Measurements from ENCODE around the gene THOC1. TPM values are rescaled to one million over a fixed set of nuclear protein-coding genes. Genes with fewer than 3 reads are reported as not detected.

The THOC1 gene
- total RNA-seq, 4 donors from 2014 or later: 6.4 to 19.4 (median 16.9) TPM

DNA sequence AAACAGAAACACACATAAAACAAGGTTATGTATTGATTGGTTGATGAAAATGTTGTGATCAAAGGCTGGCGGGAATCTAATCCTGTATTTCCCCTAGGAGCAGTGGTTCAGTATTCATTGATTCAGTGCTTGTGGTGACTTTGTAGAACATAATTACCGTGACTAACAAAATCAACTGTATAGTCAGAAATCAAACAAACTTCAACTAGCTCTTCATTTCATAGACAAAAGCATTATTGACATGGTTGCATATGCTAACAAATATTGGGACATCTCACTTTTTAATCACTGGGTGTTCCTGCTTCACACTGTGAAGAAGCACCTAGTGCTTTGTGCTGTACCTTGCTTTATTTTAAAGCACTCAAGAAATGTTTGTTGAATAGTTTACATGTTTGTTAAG lies 68.1 kb downstream of the THOC1 start:
- peaks cover 0 to 79% of the 10 kb centered on the region in 2 donors for H3K36me3 ChIP-seq
- no peak overlapping the region for H3K4me3 ChIP-seq
- in situ Hi-C loops (cut with MboI; ENCODE audit: low sequenced_read_pairs in 4 of 4) (no loop called here), intact Hi-C loops (cut with DNase I; ENCODE audit: low total_unique reads) (no loop called here)
- no peaks in the 10 kb centered on the region for H3K27me3 ChIP-seq
- no peak overlapping the region for H3K27ac ChIP-seq
- no peaks in the 10 kb centered on the region for H3K4me1 ChIP-seq
- TF ChIP-seq, protein P1, sequence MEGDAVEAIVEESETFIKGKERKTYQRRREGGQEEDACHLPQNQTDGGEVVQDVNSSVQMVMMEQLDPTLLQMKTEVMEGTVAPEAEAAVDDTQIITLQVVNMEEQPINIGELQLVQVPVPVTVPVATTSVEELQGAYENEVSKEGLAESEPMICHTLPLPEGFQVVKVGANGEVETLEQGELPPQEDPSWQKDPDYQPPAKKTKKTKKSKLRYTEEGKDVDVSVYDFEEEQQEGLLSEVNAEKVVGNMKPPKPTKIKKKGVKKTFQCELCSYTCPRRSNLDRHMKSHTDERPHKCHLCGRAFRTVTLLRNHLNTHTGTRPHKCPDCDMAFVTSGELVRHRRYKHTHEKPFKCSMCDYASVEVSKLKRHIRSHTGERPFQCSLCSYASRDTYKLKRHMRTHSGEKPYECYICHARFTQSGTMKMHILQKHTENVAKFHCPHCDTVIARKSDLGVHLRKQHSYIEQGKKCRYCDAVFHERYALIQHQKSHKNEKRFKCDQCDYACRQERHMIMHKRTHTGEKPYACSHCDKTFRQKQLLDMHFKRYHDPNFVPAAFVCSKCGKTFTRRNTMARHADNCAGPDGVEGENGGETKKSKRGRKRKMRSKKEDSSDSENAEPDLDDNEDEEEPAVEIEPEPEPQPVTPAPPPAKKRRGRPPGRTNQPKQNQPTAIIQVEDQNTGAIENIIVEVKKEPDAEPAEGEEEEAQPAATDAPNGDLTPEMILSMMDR (IDR thresholded peaks at IDR 0.05 in 4 of 5, conservative IDR thresholded peaks at IDR 0.05 in 1 of 5): no peak
- TF ChIP-seq POLR2A (IDR thresholded peaks at IDR 0.05): no peak
- ATAC-seq: no peak
- H3K9me3 ChIP-seq: no peaks in the 10 kb centered on the region
- DNase-seq: no peak

DNA sequence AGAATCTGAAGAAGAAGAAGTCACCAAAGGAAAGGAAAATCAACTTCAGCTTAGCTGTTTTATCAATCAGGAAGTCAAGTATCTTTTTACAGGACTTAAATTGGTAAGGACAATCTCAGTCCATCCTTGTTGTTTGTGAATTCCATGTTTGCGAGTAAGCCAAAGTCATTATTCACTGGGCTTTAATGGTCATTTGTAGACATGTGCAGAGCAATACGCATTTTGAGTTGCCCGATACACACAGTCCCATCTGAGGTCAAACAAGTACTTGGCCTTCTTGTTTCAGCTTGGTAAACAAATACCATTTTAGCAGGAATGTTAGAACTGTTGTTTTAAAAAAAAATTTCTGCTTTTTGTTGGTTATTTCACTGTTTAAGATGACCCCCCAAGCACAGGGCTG lies 68.6 kb downstream of the THOC1 start:
- no peak for ATAC-seq

DNA sequence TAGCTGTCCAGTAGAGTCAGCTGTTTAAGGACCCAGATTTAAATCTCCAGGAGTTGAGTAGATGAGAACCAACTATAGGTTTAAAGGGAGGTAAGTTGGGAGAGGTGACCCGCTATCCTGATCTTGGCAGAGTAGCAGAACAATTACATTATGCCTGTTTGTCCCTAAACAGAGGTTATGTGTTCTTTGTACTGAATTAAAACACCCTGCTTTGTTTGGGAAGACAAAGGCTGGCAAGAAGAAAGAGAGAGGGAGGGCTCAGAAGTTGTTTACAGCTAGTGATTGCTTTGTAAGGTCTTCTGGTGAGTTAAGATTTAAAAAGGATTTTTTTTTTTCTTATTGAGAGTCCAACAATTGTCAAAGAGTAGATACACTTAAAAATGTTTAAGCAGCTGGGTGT lies 72.2 kb downstream of the THOC1 start:
- Histone ChIP-seq H3K27me3 (no peaks in the 10 kb centered on the region), H3K9me3 (no peaks in the 10 kb centered on the region), H3K27ac (no peak overlapping the region), H3K4me1 (peaks cover 4 to 18% of the 10 kb centered on the region in 2 donors), H3K4me3 (no peak overlapping the region), H3K36me3 (peaks cover 0 to 51% of the 10 kb centered on the region in 2 donors)
- intact Hi-C loops (cut with DNase I; ENCODE audit: low total_unique reads): no loop called here
- TF ChIP-seq, protein P1 (IDR thresholded peaks at IDR 0.05 in 4 of 5, conservative IDR thresholded peaks at IDR 0.05 in 1 of 5): no peak
- TF ChIP-seq POLR2A (IDR thresholded peaks at IDR 0.05): no peak
- no peak for ATAC-seq
- no peak for DNase-seq
- in situ Hi-C loops (cut with MboI; ENCODE audit: low sequenced_read_pairs in 4 of 4): no loop called here

More for the DNA sequence above, 68.6 kb downstream of the THOC1 start:
- Histone ChIP-seq H3K4me1 (no peaks in the 10 kb centered on the region), H3K4me3 (no peak overlapping the region), H3K36me3 (peaks cover 0 to 74% of the 10 kb centered on the region in 2 donors), H3K27me3 (no peaks in the 10 kb centered on the region), H3K27ac (no peak overlapping the region), H3K9me3 (no peaks in the 10 kb centered on the region)
- intact Hi-C loops (cut with DNase I; ENCODE audit: low total_unique reads) (no loop called here), in situ Hi-C loops (cut with MboI; ENCODE audit: low sequenced_read_pairs in 4 of 4) (no loop called here)
- no peak for TF ChIP-seq POLR2A (IDR thresholded peaks at IDR 0.05)
- TF ChIP-seq, protein P1 (IDR thresholded peaks at IDR 0.05 in 4 of 5, conservative IDR thresholded peaks at IDR 0.05 in 1 of 5): no peak
- DNase-seq: no peak

DNA sequence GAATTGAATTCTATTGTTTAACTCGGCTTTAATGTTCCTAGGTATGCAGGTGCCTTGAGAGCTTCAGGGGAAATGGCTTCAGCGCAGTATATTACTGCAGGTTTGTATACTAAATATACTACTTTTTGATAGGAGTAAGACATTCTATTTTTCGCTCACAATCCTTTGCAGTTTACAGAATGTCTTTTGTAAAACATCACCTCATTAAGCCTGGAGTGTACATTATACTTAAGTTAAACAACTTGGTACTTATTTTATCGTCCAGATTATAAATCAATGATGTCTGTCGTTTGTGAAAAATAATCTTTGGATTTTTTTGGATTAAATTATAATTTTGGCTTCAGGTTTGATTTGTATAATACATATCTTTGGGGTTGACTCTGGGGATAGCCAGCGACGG lies 75.0 kb downstream of the THOC1 start:
- no peak for ATAC-seq
- peaks cover 4 to 18% of the 10 kb centered on the region in 2 donors for H3K4me1 ChIP-seq
- H3K36me3 ChIP-seq: peaks cover 0 to 25% of the 10 kb centered on the region in 2 donors
- intact Hi-C loops (cut with DNase I; ENCODE audit: low total_unique reads): no loop called here
- no peaks in the 10 kb centered on the region for H3K9me3 ChIP-seq
- TF ChIP-seq POLR2A (IDR thresholded peaks at IDR 0.05): no peak
- TF ChIP-seq, protein P1 (IDR thresholded peaks at IDR 0.05 in 4 of 5, conservative IDR thresholded peaks at IDR 0.05 in 1 of 5): no peak
- no peak for DNase-seq
- no peak overlapping the region for H3K4me3 ChIP-seq
- H3K27me3 ChIP-seq: no peaks in the 10 kb centered on the region
- in situ Hi-C loops (cut with MboI; ENCODE audit: low sequenced_read_pairs in 4 of 4): no loop called here
- H3K27ac ChIP-seq: no peak overlapping the region

DNA sequence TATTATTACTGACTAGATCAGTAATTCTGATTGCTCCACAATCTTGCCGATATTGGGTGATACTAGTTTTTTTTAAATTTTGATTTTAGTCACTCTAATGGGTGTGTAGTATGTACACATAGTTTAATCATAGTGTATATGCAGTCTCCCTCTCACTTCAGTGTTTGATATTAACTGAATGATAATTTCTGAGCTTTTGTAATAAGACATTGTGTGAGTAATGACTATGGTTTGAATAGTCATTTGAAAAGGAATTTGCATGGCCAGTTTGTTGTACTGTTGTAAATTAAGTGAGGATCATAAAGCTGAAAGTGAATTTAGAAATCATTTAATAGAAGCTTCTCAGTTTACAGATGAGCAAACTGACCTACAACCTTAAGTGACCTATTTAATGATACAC lies 76.1 kb downstream of the THOC1 start:
- Histone ChIP-seq H3K9me3 (no peaks in the 10 kb centered on the region), H3K4me3 (no peak overlapping the region), H3K27ac (no peak overlapping the region), H3K4me1 (peaks cover 4 to 18% of the 10 kb centered on the region in 2 donors), H3K36me3 (peaks cover 0 to 15% of the 10 kb centered on the region in 2 donors), H3K27me3 (no peaks in the 10 kb centered on the region)
- ATAC-seq (no peak), DNase-seq (no peak)
- in situ Hi-C loops (cut with MboI; ENCODE audit: low sequenced_read_pairs in 4 of 4): no loop called here
- no peak for TF ChIP-seq POLR2A (IDR thresholded peaks at IDR 0.05)
- TF ChIP-seq, protein P1 (IDR thresholded peaks at IDR 0.05 in 4 of 5, conservative IDR thresholded peaks at IDR 0.05 in 1 of 5): no peak
- intact Hi-C loops (cut with DNase I; ENCODE audit: low total_unique reads): no loop called here
